Right cardiac atrium (tissue), 5 donors: ENCODE results near the gene TAS2R40. TPM values are rescaled to one million over a fixed set of nuclear protein-coding genes. Genes with fewer than 3 reads are reported as not detected.
A peak's percentile ranks its signal among the peaks of the same experiment; 100 is the strongest.
"Not testable (repeated sequence)": the region's sequence is repeated elsewhere in the genome, so short reads cannot be mapped to it uniquely, and the experiment has no call there.

Experiments
- ATAC-seq, 2 donors: fragments of 200-7000 bp; cut with Tn5 transposase; one replicate each; pipeline versions ENCODE4 v1.8.0 to v1.9.1; 2020; ENCODE audit warnings: moderate library complexity in 2 of 2, mild to moderate bottlenecking in 1 of 2
- DNase-seq, 3 donors: peaks; one replicate each; pipeline ENCODE4 v3.0.0-alpha.2; 2020
- H3K27ac ChIP-seq: one replicate; pipeline ENCODE4 v1.5.1; 2013; ENCODE audit warnings: mild to moderate bottlenecking, low read length, control low read depth, moderate library complexity
- H3K27me3 ChIP-seq: one replicate; pipeline ENCODE4 v1.6.1; 2013; ENCODE audit not compliant: control insufficient read depth, insufficient read depth
- H3K4me1 ChIP-seq: one replicate; pipeline ENCODE4 v1.6.1; 2013; ENCODE audit warnings: low read length; ENCODE audit not compliant: control insufficient read depth, insufficient read depth
- H3K4me3 ChIP-seq: one replicate; pipeline ENCODE4 v1.5.1; 2013; ENCODE audit warnings: low read length, control low read depth
- H3K9me3 ChIP-seq: one replicate; pipeline ENCODE4 v1.6.1; 2013; ENCODE audit warnings: low read length; ENCODE audit not compliant: control insufficient read depth
- WGBS: extraction: QIAGEN DNeasy Blood & Tissue Kit; methylation state at CpG from one replicate; pipeline ENCODE4 v1.1.7; 2013; 5-methylcytosine and 5-hydroxymethylcytosine counted together
- intact Hi-C, 4 donors: fragments of 100-400 bp; cut with DNase I; formaldehyde crosslinking; loops; one replicate each; pipeline versions ENCODE4 v1.11.0 to v1.14.0; 2022 to 2023
- polyA plus RNA-seq: library from polyadenylated mRNA; stranded (reverse); fragments of 200-250 nt; gene quantifications from one replicate; pipeline ENCODE4 v1.2.3, GENCODE V29; 2013
- total RNA-seq, 4 donors: library from RNA; stranded (reverse); fragmentation: NEBNext Ultra II Directional; extraction: Animal tissue kit (Norgen Biotek cat#: 25700); gene quantifications; one replicate each; pipeline ENCODE4 v1.2.1, GENCODE V29; 2021
- donor health status: healthy with polysubstance abuse.
- donor health status: DM: no; HTN: yes; CAD: no.
- donor health status: DM: no; HTN: no; CAD: no.
- donor health status: DM: no; HTN: yes; CAD: no; lungs with severe emphysema.
- donor health status: DM: yes; HTN: yes; CAD: no.

The TAS2R40 gene
- total and polyA plus RNA-seq, 5 donors: not detected

DNA sequence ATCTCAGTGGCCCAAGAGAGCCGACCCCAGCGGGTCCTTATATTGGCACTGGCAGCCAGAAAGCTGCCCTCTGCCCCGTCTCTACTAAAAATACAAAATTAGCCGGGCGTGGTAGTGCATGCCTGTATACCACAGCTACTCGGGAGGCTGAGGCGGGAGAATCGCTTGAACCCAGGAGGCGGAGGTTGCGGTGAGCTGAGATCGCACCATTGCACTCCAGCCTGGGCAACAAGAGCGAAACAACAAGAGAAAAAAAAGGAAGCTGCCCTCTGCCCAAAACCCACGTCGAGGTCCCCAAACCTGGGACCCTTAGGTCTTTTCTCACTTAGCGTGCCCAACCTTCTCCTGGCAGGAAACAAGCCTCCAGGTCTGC lies 42.3 kb downstream of the TAS2R40 start:
- H3K9me3 ChIP-seq, H3K27me3 ChIP-seq, DNase-seq, H3K4me1 ChIP-seq, ATAC-seq: not testable (repeated sequence)
- 51% methylated on average over 15 of the region's 15 CpGs for WGBS
- Histone ChIP-seq H3K27ac (peak overlapping the region; percentile 98), H3K4me3 (peak overlapping the region; percentile 75)
- intact Hi-C loops: loop anchor here in 2 of 4 donors (10.0 kb wide), 2 partner anchors 121 to 151 kb away; partner anchors contain the start of gene ZYX (in 1 of the 2)

DNA sequence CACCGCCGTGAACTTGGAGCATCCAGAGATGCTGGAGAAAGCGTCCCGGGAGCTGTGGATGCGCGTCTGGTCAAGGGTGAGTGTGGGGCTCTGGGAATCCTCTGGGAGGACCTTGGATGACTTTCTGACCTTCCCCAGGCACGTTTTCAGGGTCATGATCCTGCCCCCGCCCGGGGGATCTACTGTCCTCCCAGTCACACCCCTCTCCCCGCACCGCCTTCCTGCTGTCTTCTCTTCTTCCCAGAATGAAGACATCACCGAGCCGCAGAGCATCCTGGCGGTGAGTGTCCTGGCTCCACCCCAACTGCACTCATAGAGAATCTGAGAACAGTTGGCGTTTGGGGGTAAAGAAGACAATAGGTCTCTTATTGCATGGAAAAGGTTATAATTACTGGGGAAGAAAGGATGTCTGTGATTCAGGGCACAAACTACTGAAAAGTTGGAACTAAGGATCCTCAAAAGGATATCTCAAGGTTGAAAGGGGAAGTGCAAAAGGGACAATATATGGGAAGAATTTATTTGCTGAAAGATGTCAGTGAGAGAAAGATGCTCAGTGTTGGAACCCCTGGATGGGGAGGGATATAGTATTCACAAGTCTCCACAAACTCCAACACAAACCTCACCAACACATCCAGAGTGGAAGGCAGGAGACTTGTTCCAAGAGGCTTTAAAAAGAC lies 43.3 kb downstream of the TAS2R40 start:
- DNase-seq: peak in 2 of 3 donors; percentile 53 to 59
- Histone ChIP-seq H3K27ac (peak overlapping the region; percentile 25), H3K4me3 (no peak overlapping the region), H3K9me3 (no peaks in the 10 kb centered on the region), H3K4me1 (peaks cover 10% of the 10 kb centered on the region), H3K27me3 (no peaks in the 10 kb centered on the region)
- no peak for ATAC-seq
- intact Hi-C loops: loop anchor here in 2 of 4 donors (10.0 kb wide), 2 partner anchors 120 to 150 kb away; partner anchors contain the start of gene ZYX (in 1 of the 2)
- WGBS: 62% methylated on average over 15 of the region's 15 CpGs

DNA sequence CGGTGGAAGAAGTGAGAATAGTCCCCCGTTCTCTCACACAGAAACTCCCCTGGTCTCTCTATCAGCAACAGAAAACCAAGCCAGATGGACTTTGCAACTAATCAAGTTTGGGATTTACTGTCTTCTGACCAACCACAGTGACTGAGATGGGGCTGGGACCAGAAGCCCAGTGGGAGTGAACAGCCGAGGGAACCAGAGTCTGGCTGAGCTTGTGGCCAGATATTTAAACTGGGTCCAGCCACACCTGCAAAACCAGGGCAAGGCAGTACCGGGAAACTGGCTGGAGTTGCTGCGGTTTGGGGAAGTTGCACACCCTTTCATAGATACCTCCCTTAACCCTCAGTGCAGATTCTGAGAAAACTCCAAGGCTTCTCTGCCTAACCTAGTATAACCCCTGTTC lies 47.4 kb downstream of the TAS2R40 start:
- Histone ChIP-seq H3K27me3 (no peaks in the 10 kb centered on the region), H3K9me3 (no peaks in the 10 kb centered on the region), H3K4me3 (no peak overlapping the region), H3K4me1 (peaks cover 10% of the 10 kb centered on the region), H3K27ac (no peak overlapping the region)
- DNase-seq: no peak
- intact Hi-C loops: loop anchor here in 2 of 4 donors (10.0 kb wide), 2 partner anchors 116 to 146 kb away; partner anchors contain the start of gene ZYX (in 1 of the 2)
- WGBS: 74% methylated on average over 5 of the region's 5 CpGs
- ATAC-seq: peak in 1 of 2 donors; percentile 40

DNA sequence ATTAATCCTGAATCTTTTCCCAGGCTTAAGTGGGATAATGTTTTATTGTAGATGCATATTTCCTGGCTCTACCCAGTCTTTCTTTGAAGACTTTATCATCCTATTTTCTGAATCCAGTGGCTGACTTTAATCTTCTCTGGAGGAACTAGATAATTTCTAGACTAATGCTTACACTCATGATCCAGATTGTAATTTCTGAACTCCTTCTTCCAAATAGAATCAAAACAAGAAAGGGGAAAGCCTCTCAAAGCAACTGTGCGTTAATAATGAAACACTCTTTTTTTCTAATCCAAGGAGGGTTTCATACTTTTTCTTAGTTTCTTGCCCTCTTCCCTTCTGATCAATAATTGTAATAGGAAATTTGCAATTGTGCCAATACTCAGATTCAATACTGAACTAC lies 49.4 kb downstream of the TAS2R40 start:
- DNase-seq (no peak), ATAC-seq (no peak)
- Histone ChIP-seq H3K9me3 (no peaks in the 10 kb centered on the region), H3K4me3 (no peak overlapping the region), H3K27me3 (no peaks in the 10 kb centered on the region), H3K4me1 (no peaks in the 10 kb centered on the region), H3K27ac (no peak overlapping the region)
- intact Hi-C loops: no loop called here
- WGBS: 92% methylated on average over 1 of the region's 1 CpG

Other genes with a start within 250 kb of the TAS2R40 start
- not detected for gene OR9A2, start 194.9 kb upstream of the TAS2R40 start, total RNA-seq
- gene OR9A2, start 194.9 kb upstream of the TAS2R40 start, polyA plus RNA-seq: not detected
- not detected for gene OR6V1, start 169.7 kb upstream of the TAS2R40 start, total RNA-seq
- gene OR6V1, start 169.7 kb upstream of the TAS2R40 start, polyA plus RNA-seq: not detected
- gene PIP, start 90.0 kb upstream of the TAS2R40 start, total RNA-seq: not detected
- not detected for gene PIP, start 90.0 kb upstream of the TAS2R40 start, polyA plus RNA-seq
- gene TAS2R39, start 38.6 kb upstream of the TAS2R40 start, total RNA-seq: not detected
- gene TAS2R39, start 38.6 kb upstream of the TAS2R40 start, polyA plus RNA-seq: not detected
- gene GSTK1, start 41.4 kb downstream of the TAS2R40 start, total RNA-seq: 100 to 1,000 TPM; 182 to 249 (median 234) TPM
- gene GSTK1, start 41.4 kb downstream of the TAS2R40 start, polyA plus RNA-seq: 280 TPM
- 1 to 10 TPM; 3.6 to 5.9 (median 4.5) TPM for gene TMEM139, start 62.9 kb downstream of the TAS2R40 start, total RNA-seq
- gene TMEM139, start 62.9 kb downstream of the TAS2R40 start, polyA plus RNA-seq: 10.9 TPM
- 10 to 100 TPM in 3 of 4 donors, 1 to 10 TPM in 1; 9.2 to 10.6 (median 10.2) TPM for gene CASP2, start 66.3 kb downstream of the TAS2R40 start, total RNA-seq
- 4.5 TPM for gene CASP2, start 66.3 kb downstream of the TAS2R40 start, polyA plus RNA-seq
- gene CLCN1, start 94.1 kb downstream of the TAS2R40 start, total RNA-seq: not detected
- not detected for gene CLCN1, start 94.1 kb downstream of the TAS2R40 start, polyA plus RNA-seq
- gene FAM131B, start 140.7 kb downstream of the TAS2R40 start, total RNA-seq: under 1 TPM; 0.21 to 0.51 (median 0.39) TPM
- gene FAM131B, start 140.7 kb downstream of the TAS2R40 start, polyA plus RNA-seq: 0.27 TPM
- gene ZYX, start 159.3 kb downstream of the TAS2R40 start, total RNA-seq: 100 to 1,000 TPM in 1 of 4 donors, 10 to 100 TPM in 3; 80.1 to 127 (median 92.6) TPM
- 74.7 TPM for gene ZYX, start 159.3 kb downstream of the TAS2R40 start, polyA plus RNA-seq
- under 1 TPM in 2 of 4 donors, not detected in 2; 0.46 to 0.56 TPM for gene EPHA1, start 186.8 kb downstream of the TAS2R40 start, total RNA-seq
- 0.02 TPM for gene EPHA1, start 186.8 kb downstream of the TAS2R40 start, polyA plus RNA-seq
- gene TAS2R60, start 221.4 kb downstream of the TAS2R40 start, total RNA-seq: not detected
- not detected for gene TAS2R60, start 221.4 kb downstream of the TAS2R40 start, polyA plus RNA-seq